Parathyroid adenoma (tissue), 2 donors: Measurements from ENCODE around the gene AGFG2.

Experiments used
- H2AFZ ChIP-seq: fragments of 300-600 bp; sonication (generic); one replicate; pipeline ENCODE4 v1.7.0; 2017; ENCODE audit warnings: antibody characterized with exemption, mild to moderate bottlenecking
- H3K27ac ChIP-seq: fragments of 300-600 bp; sonication (generic); one replicate; pipeline ENCODE4 v1.7.0; 2017
- H3K27me3 ChIP-seq: fragments of 300-600 bp; sonication (generic); one replicate; pipeline ENCODE4 v1.7.0; 2017; ENCODE audit warnings: low read length; ENCODE audit not compliant: control insufficient read depth, insufficient read depth
- H3K36me3 ChIP-seq: fragments of 300-600 bp; sonication (generic); one replicate; pipeline ENCODE4 v1.7.0; 2017; ENCODE audit warnings: low read length; ENCODE audit not compliant: control insufficient read depth, insufficient read depth
- H3K4me1 ChIP-seq: fragments of 300-600 bp; sonication (generic); one replicate; pipeline ENCODE4 v1.7.0; 2017; ENCODE audit warnings: control low read depth
- H3K4me2 ChIP-seq: fragments of 300-600 bp; sonication (generic); one replicate; pipeline ENCODE4 v1.7.0; 2017; ENCODE audit warnings: low read length
- H3K4me3 ChIP-seq: fragments of 300-600 bp; sonication (generic); one replicate; pipeline ENCODE4 v1.7.0; 2017; ENCODE audit warnings: low read depth, low read length
- H3K79me2 ChIP-seq: fragments of 300-600 bp; sonication (generic); one replicate; pipeline ENCODE4 v1.7.0; 2017; ENCODE audit warnings: control low read depth
- H3K9ac ChIP-seq: fragments of 300-600 bp; sonication (generic); one replicate; pipeline ENCODE4 v1.7.0; 2017; ENCODE audit warnings: mild to moderate bottlenecking
- H3K9me3 ChIP-seq: fragments of 300-600 bp; sonication (generic); one replicate; pipeline ENCODE4 v1.7.0; 2017; ENCODE audit warnings: low read length; ENCODE audit not compliant: control insufficient read depth
- CTCF ChIP-seq: fragments of 300-600 bp; sonication (generic); IDR thresholded peaks from one replicate; pipeline ENCODE4 v1.7.0; 2017; ENCODE audit warnings: antibody characterized with exemption, mild to moderate bottlenecking
- donor health status: primary hyperparathyroidism.

The AGFG2 gene

GRCh38 chr7:100568896-100569844, 30.2 kb downstream of the AGFG2 start:
- no peaks in the 10 kb centered on the region for H3K79me2 ChIP-seq
- peak overlapping the region; percentile 80 for H2AFZ ChIP-seq
- no peak overlapping the region for H3K27ac ChIP-seq
- no peaks in the 10 kb centered on the region for H3K9me3 ChIP-seq
- H3K4me3 ChIP-seq: no peak overlapping the region
- H3K4me2 ChIP-seq: peak overlapping the region; percentile 84
- H3K36me3 ChIP-seq: no peaks in the 10 kb centered on the region
- TF ChIP-seq CTCF: peak; percentile 29
- no peak overlapping the region for H3K9ac ChIP-seq
- H3K4me1 ChIP-seq: peaks cover 2% of the 10 kb centered on the region
- H3K27me3 ChIP-seq: no peaks in the 10 kb centered on the region

- Histone ChIP-seq H3K79me2 (no peaks in the 10 kb centered on the region), H3K36me3 (no peaks in the 10 kb centered on the region), H3K4me3 (no peak overlapping the region), H2AFZ (no peak overlapping the region), H3K9me3 (no peaks in the 10 kb centered on the region), H3K9ac (no peak overlapping the region), H3K27me3 (no peaks in the 10 kb centered on the region), H3K27ac (no peak overlapping the region), H3K4me2 (no peak overlapping the region), H3K4me1 (peaks cover 2% of the 10 kb centered on the region)
- TF ChIP-seq CTCF: no peak
These were observed 32.2 kb downstream of the AGFG2 start for GRCh38 chr7:100570954-100571828.

- no peak for TF ChIP-seq CTCF
- H3K4me3 ChIP-seq: no peak overlapping the region
- no peaks in the 10 kb centered on the region for H3K27me3 ChIP-seq
These were observed 32.8 kb downstream of the AGFG2 start for GRCh38 chr7:100571829-100572116.

GRCh38 chr7:100572281-100572948, 33.4 kb downstream of the AGFG2 start:
- no peaks in the 10 kb centered on the region for H3K27me3 ChIP-seq

More at GRCh38 chr7:100571829-100572116, 32.8 kb downstream of the AGFG2 start:
- no peaks in the 10 kb centered on the region for H3K36me3 ChIP-seq
- H3K4me2 ChIP-seq: no peak overlapping the region
- H3K4me1 ChIP-seq: peaks cover 2% of the 10 kb centered on the region
- no peak overlapping the region for H2AFZ ChIP-seq
- no peaks in the 10 kb centered on the region for H3K79me2 ChIP-seq
- H3K9ac ChIP-seq: no peak overlapping the region
- no peaks in the 10 kb centered on the region for H3K9me3 ChIP-seq
- no peak overlapping the region for H3K27ac ChIP-seq

More at GRCh38 chr7:100572281-100572948, 33.4 kb downstream of the AGFG2 start:
- Histone ChIP-seq H3K36me3 (no peaks in the 10 kb centered on the region), H3K27ac (no peak overlapping the region), H3K9ac (no peak overlapping the region), H3K4me2 (no peak overlapping the region), H2AFZ (no peak overlapping the region), H3K4me1 (peaks cover 2% of the 10 kb centered on the region), H3K9me3 (no peaks in the 10 kb centered on the region), H3K79me2 (no peaks in the 10 kb centered on the region), H3K4me3 (no peak overlapping the region)
- no peak for TF ChIP-seq CTCF
